ENCODE data around the gene MAGED4B. TPM values are rescaled to one million over a fixed set of nuclear protein-coding genes. Genes with fewer than 3 reads are reported as not detected.

The MAGED4B gene, protein sequence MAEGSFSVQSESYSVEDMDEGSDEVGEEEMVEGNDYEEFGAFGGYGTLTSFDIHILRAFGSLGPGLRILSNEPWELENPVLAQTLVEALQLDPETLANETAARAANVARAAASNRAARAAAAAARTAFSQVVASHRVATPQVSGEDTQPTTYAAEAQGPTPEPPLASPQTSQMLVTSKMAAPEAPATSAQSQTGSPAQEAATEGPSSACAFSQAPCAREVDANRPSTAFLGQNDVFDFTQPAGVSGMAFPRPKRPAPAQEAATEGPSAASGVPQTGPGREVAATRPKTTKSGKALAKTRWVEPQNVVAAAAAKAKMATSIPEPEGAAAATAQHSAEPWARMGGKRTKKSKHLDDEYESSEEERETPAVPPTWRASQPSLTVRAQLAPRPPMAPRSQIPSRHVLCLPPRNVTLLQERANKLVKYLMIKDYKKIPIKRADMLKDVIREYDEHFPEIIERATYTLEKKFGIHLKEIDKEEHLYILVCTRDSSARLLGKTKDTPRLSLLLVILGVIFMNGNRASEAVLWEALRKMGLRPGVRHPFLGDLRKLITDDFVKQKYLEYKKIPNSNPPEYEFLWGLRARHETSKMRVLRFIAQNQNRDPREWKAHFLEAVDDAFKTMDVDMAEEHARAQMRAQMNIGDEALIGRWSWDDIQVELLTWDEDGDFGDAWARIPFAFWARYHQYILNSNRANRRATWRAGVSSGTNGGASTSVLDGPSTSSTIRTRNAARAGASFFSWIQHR
- total RNA-seq: 81.7 TPM

DNA sequence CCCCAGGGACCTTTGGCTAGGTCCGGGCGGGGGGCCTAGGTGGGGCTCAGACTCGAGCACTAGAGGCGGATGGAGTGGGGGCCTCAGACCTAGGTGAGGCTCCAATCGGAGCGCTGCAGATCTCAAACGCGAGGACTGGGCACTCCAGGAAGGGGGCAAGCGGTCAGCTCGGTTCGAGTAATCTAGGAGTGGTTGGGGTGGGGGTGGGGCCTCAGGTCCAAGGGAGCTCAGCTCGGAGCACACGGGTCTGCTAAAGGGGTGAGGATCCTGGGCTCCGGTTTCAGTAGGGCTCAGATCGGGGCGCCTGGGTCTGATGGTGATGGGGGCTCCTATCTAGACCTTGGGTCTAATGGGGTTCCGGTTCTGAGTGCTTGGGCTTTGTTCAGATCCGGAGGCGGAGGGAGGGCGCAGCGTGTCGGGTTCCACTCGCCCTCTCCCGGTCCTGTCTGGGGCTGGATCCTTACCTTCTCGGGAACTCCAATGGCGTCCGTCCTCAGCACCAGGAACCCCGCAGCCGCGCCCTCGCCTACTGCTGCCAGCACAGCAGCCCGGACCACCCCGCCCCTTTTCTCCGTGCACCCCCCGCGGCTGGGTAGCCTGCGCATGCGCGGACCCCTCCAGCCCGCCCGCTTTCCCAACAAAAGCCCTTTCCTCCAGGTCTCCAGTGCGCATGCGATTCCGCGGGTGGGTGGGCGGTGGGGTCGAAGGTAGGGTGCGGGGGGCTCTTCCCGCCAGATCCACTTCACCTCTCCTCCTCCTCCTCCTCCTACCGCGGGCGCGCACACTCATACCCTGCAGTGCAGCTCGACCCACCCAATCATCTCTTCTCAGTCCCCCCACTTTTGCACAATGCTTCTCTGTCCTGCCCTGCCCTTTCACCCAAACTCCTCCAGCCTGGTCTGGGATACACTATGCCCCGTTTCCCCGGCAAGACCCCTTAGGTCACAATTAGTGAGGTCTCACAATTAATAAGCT lies at the start of gene MAGED4B:
Gene MAGED4B, minus strand, starts transcription at position 518 of the 975 bp plus-strand sequence. CDS start 1,011 bp downstream, outside the sequence.

Small RNA genes within 50 kb of the gene (small RNA-seq; reads per million reads assigned to genes)
- gene SNORA11E (ENCODE audit: low replicate concordance): not detected

Other genes starting within 250 kb of the MAGED4B start
- 107 TPM for gene MAGED1, start 175.6 kb downstream of the MAGED4B start, total RNA-seq
- 127 TPM for gene MAGED4, start 115.7 kb upstream of the MAGED4B start, total RNA-seq

Data from parietal lobe (tissue), 2 donors.